ENCODE results near the gene ZMYM1.
"Not testable (repeated sequence)": the region's sequence is repeated elsewhere in the genome, so short reads cannot be mapped to it uniquely, and the experiment has no call there.

Gene ZMYM1

GRCh38 chr1:35080171-35080854, 1.1 kb downstream of the ZMYM1 start:
- no peak for DNase-seq

GRCh38 chr1:35085421-35085820, 6.2 kb downstream of the ZMYM1 start:
- DNase-seq = no peak

- DNase-seq = no peak
Measured at GRCh38 chr1:35097224-35097623, 18.0 kb downstream of the ZMYM1 start.

- no peak for DNase-seq
Measured at GRCh38 chr1:35111106-35111505, 31.9 kb downstream of the ZMYM1 start.

- no peak for DNase-seq
Measured at GRCh38 chr1:35112668-35113067, 33.5 kb downstream of the ZMYM1 start.

- no peak for DNase-seq
Measured at GRCh38 chr1:35115459-35116383, 36.5 kb downstream of the ZMYM1 start.

GRCh38 chr1:35120458-35121133, 41.4 kb downstream of the ZMYM1 start:
- no peak for DNase-seq

GRCh38 chr1:35122311-35122710, 43.1 kb downstream of the ZMYM1 start:
- no peak for DNase-seq

- DNase-seq = no peak
Measured at GRCh38 chr1:35126546-35126945, 47.4 kb downstream of the ZMYM1 start.

GRCh38 chr1:35129080-35129479, 49.9 kb downstream of the ZMYM1 start:
- DNase-seq = no peak

- DNase-seq = no peak
Measured at GRCh38 chr1:35136780-35137179, 57.6 kb downstream of the ZMYM1 start.

GRCh38 chr1:35137590-35137989, 58.4 kb downstream of the ZMYM1 start:
- DNase-seq = not testable (repeated sequence)

GRCh38 chr1:35142294-35142693, 63.1 kb downstream of the ZMYM1 start:
- DNase-seq = not testable (repeated sequence)

GRCh38 chr1:35142728-35143127, 63.5 kb downstream of the ZMYM1 start:
- DNase-seq = not testable (repeated sequence)

- no peak for DNase-seq
Measured at GRCh38 chr1:35143737-35144508, 64.7 kb downstream of the ZMYM1 start.

GRCh38 chr1:35145892-35146549, 66.8 kb downstream of the ZMYM1 start:
- DNase-seq = not testable (repeated sequence)

GRCh38 chr1:35151220-35151619, 72.0 kb downstream of the ZMYM1 start:
- no peak for DNase-seq

GRCh38 chr1:35164893-35165292, 85.7 kb downstream of the ZMYM1 start:
- DNase-seq = no peak

Measured in NCI-H2029 treated with DMSO at 0.1 percent for 48 hours (cell line).